Right forelimb (tissue), 1 donor: ENCODE measurements around the gene GLT6D1.
A peak's percentile ranks its signal among the peaks of the same experiment; 100 is the strongest.
"Not testable (repeated sequence)": the region's sequence is repeated elsewhere in the genome, so short reads cannot be mapped to it uniquely, and the experiment has no call there.

Experiments used
- DNase-seq: peaks from one replicate; pipeline ENCODE4 v3.0.0-alpha.2; 2018

The GLT6D1 gene

DNA sequence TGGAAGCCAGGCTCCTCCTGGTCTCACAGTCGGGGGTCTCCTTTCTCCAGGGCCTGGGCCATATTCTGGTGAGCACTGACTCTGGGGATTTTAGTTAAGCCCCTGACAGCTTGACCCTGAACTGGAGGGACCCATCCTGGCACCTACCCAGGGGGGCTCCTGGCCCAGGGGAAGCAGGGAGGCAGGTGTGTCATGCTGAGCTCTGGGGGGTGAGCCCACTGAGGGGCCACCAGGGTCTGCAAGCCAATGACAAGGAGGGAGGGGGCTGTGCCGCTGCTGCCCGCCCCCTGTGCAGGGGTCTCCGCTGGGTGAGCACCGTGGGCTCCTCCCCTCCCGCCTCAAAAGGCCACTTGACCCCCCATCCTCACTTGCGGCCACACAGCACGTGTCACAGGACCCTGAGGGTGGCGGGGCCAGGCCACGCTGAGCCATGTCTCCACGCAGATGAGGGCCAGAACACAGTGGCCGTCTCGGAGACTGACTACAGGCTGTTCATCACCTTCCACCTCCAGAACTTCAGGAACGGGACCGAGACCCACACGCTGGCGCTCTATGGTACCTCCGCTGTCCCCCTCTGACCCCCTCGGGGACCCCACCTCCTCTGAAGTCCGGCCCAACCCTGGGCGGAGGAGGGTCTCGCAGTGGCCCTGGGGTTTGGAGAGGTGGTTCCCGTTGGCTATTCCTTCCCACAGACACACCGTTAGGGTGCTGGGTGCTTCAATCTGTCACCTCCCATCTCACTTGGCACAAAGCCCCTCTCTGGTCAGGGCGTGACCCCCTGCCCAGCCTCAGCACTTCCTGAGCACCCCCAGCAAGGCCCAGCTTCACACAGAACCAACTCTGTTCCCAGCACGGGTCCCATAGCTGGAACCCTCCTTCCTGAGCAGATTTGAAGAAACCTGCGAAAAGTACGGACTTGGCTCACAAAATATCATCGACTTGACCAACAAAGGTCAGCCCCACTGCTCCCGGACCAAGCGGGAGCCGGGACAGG, 25.8 kb upstream of the GLT6D1 start:
- no peak for DNase-seq

DNA sequence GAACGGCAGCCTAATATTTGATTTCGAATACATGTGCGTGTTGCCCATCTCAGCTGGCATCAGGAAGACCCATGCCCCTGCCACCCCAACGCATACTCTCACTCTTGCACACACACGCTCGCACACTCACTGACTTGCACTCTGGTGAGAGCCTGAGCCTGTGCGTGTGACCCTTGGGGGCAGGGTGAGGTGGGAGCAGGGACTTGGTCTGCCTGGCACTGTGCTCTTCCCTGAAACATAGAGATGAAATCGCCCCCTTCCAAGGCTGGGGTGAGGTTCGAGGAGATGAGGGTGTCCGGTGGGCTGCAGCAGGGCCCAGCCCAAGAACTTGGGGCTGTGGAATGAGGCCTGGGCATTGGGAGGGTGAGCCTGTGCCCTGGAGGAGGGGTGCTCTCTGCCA, 24.9 kb upstream of the GLT6D1 start:
- DNase-seq = no peak

DNA sequence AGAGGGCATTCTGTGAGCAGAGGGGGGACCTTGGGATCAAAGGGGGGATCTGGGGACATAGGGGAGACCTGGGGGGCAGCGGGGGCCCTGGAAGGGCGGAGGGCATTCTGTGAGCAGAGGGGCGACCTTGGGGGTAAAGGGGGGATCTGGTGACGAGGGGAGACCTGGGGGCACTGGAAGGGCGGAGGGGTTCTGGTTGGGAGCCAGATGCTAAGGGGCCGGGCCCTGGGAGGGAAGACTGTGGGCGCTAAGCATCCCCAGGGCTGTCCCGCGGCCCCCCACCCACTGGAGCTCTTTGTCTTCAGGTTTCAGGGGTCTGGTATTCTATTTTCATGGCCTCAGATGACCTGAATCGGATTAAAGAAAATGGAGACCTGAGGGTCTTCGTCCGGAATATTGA, 24.5 kb upstream of the GLT6D1 start:
- no peak for DNase-seq

DNA sequence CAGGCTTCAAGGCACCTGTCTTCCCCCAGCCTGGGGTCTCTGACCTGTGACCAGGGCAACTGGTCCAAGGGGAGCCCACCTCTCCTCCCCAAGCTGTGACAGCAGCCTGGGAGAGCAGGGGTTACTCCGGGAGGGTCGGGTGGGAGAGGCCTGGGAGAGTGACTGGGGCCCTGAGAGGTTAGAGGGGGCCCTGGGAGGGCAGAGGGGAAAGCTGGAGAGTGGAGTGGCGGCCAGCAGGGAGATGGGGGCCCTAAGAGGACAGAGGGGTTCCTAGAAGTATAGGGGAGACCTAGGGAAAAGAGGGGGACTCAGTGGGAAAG, 24.1 kb upstream of the GLT6D1 start:
- no peak for DNase-seq

DNA sequence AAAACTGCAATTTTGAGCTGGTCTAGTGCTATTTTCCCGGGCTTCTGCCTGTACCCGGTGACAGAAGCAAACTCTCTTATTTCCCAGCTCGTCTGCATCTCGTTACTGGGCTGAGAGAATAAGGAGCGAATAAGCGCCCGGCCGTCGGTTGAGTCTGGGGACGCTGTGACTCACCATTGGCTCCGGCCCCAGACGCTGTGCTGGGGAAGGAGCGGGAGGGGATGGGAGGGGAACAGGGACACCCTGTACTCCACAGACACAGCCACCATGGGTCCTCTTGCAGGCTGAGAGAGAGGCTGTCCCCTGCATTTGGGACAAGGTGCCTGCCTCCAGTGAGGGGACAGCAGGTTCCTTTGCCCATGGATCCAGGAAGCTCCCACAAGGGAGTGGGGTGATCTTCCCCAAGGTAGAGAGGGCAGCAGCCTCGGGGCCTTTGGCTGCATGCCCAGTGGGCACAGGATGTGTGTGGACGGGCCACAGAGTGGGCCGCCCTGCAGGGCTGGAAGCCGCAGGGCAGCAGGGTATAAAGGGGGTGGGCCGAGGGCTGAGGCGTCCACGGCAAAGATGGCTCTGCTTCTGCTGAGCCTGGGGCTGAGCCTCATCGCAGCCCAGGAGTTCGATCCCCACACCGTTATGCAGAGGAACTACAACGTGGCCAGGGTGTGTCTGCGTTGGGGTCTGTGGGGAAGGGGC, 23.6 kb upstream of the GLT6D1 start, which contains the start of gene LCN9:
TSS of gene LCN9 (plus strand) at position 552 of the 693 bp plus-strand sequence. CDS start at position 565, 13 bp downstream.
- DNase-seq = peak; percentile 70

DNA sequence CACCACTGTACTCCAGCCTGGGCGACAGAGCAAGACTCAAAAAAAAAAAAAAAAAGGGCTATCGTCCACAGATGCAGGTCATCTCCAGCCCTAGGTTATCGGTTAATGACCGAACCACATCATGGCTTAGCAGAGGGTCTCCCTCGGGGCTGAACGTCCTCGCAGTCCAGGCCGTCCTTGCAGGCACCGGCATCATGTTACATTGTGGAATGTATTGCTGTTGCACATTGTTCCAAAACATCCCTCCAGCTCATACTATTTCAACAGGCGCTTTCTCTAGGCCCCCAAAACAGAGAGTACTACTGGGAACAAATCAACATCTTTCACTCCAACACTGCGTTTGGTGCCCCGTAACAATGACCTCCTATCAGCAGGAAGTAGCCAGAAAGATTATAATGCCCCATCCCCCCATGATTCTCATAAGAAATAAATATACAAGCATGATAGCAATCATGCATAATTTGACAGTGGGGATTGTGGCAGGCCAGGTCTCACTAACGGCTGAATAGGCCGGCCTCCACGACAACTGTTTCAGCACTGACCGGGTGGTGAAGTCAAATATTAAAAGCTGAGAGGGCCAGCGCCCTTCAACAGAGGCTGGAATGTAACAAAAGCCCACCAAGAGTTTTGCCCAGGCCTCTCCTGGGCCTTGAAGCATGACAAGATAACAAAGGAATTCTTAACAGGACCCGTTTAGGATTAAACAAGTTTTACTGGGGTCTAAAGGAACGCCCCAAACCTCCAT, 22.6 kb upstream of the GLT6D1 start:
- DNase-seq = no peak

DNA sequence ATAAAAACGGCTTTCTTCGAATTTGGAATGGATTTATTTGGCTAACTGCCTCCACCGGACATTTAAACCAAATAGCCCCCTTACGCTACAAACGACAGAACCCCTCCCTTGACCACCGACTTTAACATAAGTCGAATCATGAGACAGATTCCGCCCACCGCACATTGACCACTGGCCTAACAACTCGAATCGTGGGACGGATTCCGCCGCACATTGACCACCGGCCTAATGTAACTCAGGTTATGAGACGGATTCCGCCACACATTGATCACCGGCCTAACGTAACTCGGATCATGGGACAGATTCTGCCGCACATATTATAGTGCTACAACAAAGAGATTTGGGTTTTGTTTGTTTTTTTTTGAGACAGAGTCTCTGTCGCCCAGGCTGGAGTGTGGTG, 21.1 kb upstream of the GLT6D1 start:
- DNase-seq = no peak

DNA sequence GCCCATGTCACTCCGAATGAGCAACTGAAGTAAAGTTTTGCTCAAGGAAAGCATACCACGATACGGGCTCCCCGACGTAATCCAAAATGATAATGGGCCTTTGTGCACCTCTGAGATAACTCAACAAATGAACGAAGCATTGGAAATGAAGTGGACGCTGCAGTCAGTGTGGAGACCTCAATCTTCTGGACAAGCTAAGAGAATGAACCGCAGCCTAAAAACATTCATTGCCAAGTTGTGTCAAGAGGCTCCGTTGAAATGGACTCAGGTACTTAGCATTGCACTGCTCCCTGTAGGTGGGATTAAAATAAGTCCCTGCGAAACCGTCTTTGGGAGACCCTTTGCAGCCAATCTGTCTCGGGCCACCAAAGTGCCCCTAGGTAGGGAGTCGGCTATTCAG, 19.9 kb upstream of the GLT6D1 start:
- DNase-seq = no peak

DNA sequence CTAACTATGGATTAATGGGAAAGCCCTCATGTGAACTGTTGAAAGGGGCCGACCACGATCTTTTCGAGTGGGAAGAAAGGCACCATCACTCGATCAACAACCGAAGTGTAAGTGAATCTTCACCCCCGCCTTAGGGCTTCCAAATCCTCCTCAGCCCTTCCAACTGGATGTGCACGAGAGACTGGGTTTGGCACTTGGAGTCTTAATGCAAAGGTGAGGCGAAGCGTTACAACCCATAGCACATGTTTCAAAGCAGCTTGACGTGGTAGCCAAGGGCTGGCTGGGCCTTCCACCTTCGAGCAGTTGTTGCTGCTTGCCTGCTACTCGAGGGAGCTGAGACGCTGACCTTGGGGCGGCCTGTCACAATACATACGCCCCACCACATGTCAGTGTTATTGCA, 18.1 kb upstream of the GLT6D1 start:
- DNase-seq = no peak

DNA sequence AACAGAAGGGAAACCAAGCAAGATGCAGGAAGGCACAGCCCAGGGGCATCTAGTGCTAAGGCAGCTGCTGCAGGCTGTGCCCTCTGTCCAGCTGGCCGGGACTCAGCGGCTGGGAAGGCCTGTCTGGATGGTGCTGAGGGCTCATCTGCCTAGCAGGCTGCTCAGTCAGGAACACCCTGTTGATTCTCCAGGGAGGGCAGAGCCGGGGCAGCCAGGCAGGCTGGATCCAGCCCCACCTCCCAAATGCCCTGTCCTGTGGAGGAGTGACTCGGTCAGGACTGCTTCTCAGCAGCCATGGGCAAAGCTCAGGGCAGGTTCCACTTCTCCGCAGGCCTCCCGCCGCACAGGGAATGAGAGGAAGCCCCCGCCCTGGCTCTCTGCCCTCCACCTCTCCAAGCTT, 16.0 kb upstream of the GLT6D1 start:
- no peak for DNase-seq

DNA sequence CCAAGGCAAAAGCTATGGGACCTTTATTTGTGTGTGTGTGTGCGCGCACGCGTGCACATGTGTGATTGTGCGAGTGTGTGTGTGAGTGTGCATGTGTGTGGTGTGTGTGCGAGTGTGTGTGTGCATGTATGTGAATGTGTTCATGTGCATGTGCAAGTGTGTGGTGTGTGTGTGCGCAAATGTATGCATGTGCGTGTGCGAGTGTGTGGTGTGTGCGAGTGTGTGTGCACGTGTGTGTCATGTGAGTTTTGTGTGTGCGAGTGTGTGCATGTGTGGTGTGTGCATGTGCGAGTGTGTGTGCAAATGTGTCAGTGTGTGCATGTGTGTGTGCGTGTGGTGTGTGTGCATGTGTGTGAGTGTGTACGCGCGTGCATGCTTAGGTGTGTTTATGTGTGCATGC, 11.1 kb upstream of the GLT6D1 start:
- no peak for DNase-seq

DNA sequence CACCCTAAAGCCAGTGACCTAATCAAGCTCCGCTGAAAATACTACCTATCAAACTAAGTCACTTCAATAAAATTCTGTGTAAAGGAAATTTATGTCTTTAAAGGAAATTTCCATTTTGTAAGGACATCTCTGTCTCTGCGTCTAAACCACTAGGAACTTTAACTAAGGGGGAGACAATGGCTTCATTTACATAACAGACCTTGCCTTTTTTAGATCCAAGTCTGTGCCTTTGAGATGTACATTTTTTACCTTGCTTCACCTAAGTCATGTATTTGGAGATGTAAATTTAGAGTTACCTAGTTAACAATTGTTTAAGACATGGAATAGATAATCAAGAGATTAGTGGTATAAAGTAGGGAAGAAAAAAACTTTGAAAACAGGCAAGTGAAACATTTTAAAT, 10.2 kb upstream of the GLT6D1 start:
- DNase-seq = no peak

DNA sequence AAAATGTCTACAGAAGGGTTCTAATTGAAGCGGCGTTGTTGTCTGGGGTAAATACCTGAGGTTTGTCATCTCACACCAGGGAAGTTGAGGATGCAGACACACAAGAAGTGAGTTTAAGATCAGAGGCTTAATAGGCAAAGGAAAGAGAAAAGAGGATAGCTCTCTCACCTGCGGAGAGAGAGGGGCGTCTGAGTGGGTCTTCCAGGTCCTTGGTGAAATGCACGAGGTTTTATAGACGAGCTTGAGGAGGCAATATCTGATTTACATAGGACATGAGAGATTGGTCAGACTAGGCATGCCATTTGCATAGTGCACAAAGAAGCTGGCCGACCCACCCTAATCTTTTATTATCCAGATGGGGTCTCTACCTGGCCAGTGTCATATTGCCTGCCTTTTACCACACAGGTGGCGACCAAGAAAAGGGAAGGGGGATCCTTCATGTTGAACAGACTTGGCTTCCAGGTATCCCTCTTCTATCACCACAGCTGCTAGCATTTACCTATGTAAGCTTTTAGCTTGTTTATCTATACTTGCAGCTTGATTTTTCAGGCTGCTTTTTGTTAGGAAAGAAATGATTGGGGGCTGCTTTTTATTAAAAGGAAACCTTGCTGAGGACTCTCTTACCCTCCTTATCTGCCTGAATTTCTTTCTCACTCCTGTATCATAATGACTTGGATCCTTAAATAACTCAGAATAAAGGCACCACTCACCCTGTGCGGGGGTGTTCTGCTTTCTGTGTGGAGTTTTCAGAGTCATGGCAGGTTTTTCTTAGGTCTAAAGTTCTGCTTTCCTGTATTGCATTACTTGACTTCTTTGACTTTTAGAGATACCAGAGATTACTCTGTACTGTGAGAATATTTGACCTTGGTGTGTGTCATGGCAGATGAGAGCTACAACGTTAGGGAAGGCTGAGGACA, 9.4 kb upstream of the GLT6D1 start:
- DNase-seq = no peak

DNA sequence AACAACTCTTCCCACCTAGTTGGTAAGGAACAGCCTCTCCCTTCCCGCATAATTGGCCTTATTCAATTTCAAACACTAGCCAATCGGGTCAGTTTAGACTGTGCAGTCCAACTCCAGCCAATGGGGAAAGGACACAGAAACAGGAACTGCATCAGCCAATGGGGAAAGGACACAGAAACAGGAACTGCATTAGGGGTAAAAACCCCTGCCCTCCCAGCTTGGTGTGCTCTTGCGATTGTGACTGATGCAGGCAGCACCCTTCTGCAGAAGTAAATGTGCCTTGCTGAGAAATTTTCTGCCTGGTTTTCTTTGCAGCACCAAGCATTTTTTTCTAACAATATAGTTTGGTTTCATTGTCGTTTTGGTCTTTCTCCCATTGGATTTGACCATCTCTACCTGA, 8.5 kb upstream of the GLT6D1 start:
- DNase-seq = no peak

DNA sequence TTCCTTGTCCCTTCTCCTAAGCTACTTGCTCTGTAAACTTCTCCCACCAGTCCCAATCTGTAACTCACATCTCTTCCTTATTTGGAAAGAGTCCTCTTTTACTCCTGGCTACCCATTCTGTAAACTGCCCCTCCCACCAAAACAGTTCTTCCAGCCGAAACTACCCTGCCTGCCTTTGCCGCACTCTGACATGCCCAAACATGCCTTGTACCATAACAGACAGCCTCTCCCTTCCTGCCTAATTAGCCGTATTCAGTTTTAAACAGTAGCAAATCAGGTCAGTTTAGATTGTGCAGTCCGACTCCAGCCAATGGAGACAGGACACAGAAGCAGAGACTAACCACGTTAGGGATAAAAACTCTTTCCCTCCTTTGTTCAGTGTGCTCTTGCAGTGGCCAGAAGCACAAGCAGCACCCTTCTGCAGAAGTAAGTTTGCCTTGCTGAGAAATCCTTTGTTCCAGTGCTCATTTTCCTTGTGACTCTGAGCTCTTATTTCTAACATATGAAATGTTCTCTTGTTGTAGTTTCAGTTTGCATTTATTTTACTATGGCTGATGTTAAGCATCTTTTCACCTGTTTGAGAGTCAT, 5.4 kb upstream of the GLT6D1 start:
- no peak for DNase-seq

DNA sequence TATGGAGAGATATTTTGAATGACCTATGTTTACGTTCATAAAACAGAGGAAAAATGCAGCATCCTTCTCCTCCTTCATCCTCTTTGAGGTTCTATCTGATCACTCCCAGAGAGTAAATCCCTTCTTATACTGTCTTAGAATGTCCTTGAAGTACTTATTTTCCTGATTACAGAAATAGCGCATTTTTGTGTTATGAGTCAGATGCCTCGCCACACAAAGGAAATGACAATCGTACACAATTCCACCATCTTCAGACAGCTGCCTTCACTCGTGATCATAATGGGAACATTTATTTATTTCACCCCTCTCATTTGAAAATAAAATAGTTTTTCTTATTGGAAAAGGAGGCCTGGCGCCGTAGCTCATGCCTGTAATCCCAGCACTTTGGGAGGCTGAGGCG, 2.4 kb upstream of the GLT6D1 start:
- no peak for DNase-seq

DNA sequence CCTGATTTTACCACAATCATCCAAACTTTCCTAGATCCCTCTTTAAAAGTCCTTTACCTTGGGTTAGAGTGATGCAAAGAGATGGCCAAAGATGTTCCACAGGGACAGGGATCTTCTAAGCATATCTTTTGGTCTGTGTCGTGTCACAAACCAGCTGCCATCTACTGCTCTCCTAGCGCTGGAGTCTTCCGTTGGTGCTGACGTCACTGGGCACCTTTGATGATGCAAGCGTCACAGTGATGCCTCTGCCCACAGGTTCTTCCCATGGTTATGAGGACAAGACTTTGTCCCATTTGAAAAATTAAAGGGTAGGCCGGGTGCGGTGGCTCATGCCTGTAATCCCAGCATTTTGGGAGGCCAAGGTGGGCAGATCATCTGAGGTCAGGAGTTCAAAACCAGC, 1.7 kb upstream of the GLT6D1 start:
- no peak for DNase-seq

DNA sequence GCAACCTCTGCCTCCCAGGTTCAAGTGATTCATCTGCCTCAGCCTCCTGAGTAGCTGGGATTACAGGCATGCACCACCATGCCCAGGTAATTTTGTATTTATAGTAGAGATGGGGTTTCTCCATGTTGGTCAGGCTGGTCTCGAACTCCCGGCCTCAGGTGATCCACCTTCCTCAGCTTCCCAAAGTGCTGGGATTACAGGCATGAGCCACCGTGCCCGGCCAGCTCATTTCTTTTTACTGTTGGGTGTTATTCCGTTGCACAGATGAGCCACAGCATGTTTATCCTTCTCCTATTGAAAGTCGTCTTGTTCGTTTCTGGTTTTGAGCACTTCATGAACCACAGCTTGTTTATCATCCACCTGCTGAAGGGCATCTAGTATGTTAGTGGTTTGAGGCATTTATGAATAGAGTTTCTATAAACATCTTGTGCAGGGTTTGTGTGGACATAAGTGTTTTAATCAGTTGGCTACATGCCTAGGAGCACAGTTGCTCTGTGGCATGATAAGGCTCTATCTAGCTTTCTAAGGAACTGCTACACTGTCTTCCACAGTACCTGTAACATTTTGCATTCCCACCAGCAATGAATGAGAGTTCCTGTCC, 2.3 kb downstream of the GLT6D1 start:
- not testable (repeated sequence) for DNase-seq

DNA sequence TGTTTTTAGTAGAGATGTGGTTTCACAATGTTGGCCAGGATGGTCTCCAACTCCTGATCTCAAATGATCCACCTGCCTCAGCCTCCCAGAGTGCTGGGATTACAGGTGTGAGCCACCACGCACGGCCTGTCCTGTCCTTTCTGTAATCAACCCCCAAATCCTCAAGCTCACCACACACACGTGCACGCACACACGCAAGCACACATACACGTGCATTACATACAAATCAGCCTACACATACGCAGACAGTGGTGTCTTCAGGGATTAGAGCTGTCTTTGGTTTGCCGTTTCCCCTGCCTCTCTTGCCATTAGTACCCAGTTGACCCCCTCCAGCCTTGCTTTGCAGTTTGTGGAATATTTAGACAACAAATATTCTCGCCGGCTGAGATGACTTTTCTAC, 6.5 kb downstream of the GLT6D1 start:
- DNase-seq = no peak

DNA sequence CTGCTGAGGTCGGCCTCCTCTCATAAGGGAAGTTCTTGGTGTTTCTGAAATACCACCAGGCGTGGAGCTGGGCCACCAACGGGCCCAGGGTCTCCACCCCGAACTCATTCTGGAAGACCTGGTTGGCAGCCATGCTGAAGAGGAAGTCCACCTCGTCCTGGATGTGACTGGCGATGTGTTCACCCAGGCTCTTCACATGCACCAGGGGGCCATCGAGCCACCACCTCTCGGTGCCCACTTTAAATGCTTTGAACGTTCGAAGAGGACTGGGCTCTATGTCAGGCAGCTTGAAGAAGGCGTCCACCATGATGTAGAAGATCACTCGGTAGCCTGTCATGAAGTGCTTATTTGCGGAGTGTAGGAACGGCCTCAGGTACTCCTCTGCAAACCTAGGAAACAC, 15.1 kb downstream of the GLT6D1 start:
- DNase-seq = no peak

DNA sequence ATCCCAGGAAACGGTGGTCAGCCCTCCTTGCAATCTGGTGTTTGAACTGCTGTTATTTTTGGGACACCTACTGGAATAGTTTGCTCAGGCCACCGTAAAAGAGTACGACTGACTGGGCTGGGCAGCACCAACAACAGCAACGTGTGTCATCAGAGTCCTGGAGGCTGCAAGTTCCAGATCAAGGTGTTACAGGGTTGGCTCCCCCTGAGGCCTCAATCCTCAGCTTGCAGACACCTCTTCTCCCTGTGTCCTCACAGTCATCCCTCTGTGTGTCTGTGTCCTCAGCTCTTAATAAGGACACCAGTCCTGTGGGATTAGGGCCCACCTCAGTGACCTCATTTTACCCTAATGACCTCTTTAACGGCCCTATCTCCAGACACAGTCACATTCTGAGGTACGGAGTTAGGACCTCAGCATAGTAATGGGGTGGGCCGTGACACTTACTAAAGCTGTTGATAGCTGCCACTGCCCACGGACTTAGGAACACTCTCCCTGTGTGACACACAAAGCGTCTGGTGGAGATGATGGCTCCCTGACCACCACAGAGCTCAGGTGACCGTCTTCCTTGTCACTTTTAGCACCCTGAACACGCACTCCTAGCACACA, 16.8 kb downstream of the GLT6D1 start:
- DNase-seq = no peak
